DND-41 (cell line): ENCODE measurements around the gene CYTH4.

Source experiments
- ATAC-seq: fragments of 200-7000 bp; cut with Tn5 transposase; 3 replicates; pipeline ENCODE4 v1.9.1; 2021; ENCODE audit warnings: low read depth; ENCODE audit not compliant: insufficient read depth
- DNase-seq: peaks from one replicate; pipeline ENCODE4 v3.0.0-alpha.2; 2020
- H2AFZ ChIP-seq: 2 replicates; pipeline ENCODE4 v1.6.0; 2012; ENCODE audit warnings: low read depth, low read length
- H3K27ac ChIP-seq: 2 replicates; pipeline ENCODE4 v1.5.1; 2012; ENCODE audit warnings: low read length, inconsistent platforms
- H3K27me3 ChIP-seq: fragments of 200-600 bp; sonication (generic); 2 replicates; pipeline ENCODE4 v1.6.0; 2012; ENCODE audit warnings: low read length, mild to moderate bottlenecking, inconsistent platforms; ENCODE audit not compliant: insufficient read depth, poor library complexity
- H3K36me3 ChIP-seq: 2 replicates; pipeline ENCODE4 v1.5.1; 2012; ENCODE audit warnings: low read length, inconsistent platforms; ENCODE audit not compliant: insufficient read depth
- H3K4me1 ChIP-seq: 2 replicates; pipeline ENCODE4 v1.5.1; 2012; ENCODE audit warnings: mild to moderate bottlenecking, low read length; ENCODE audit not compliant: insufficient read depth
- H3K4me2 ChIP-seq: 2 replicates; pipeline ENCODE4 v1.6.0; 2012; ENCODE audit warnings: mild to moderate bottlenecking, moderate library complexity, low read length, inconsistent platforms; ENCODE audit not compliant: insufficient read depth
- H3K4me3 ChIP-seq, 2 experiments: fragments of 200-600 bp in 1 of 2; shearing (Covaris generic) in 1 of 2; 2 replicates each; pipeline ENCODE4 v1.5.1; 2012 to 2016; ENCODE audit warnings: inconsistent platforms in 2 of 2, low read length in 2 of 2, mild to moderate bottlenecking in 2 of 2, low read depth in 1 of 2, moderate library complexity in 1 of 2
- H3K79me2 ChIP-seq: 2 replicates; pipeline ENCODE4 v1.6.0; 2012; ENCODE audit warnings: low read length, inconsistent platforms; ENCODE audit not compliant: insufficient read depth
- H3K9ac ChIP-seq: 2 replicates; pipeline ENCODE4 v1.6.0; 2012; ENCODE audit warnings: low read depth, mild to moderate bottlenecking, inconsistent platforms, low read length, moderate library complexity
- H3K9me3 ChIP-seq: 2 replicates; pipeline ENCODE4 v1.5.1; 2012; ENCODE audit warnings: low read length, moderate library complexity, mild to moderate bottlenecking, inconsistent platforms; ENCODE audit not compliant: insufficient read depth, severe bottlenecking
- H4K20me1 ChIP-seq: 2 replicates; pipeline ENCODE4 v1.6.0; 2012; ENCODE audit warnings: low read length; ENCODE audit not compliant: insufficient read depth
- EZH2 ChIP-seq: IDR thresholded peaks from 3 replicates; pipeline ENCODE4 v1.6.1; 2012; ENCODE audit warnings: borderline replicate concordance, low read depth, mild to moderate bottlenecking, moderate library complexity, low read length, inconsistent platforms; ENCODE audit not compliant: severe bottlenecking
- TF ChIP-seq, protein P1 (sequence below): IDR thresholded peaks from 2 replicates; pipeline ENCODE4 v1.5.1; 2012; ENCODE audit warnings: borderline replicate concordance, low read length, moderate library complexity, mild to moderate bottlenecking; ENCODE audit not compliant: poor library complexity, severe bottlenecking; ENCODE audit errors: extremely low read depth

CYTH4 gene

GRCh38 chr22:37343348-37343747 is 61.0 kb downstream of the CYTH4 start:
- H3K9me3 ChIP-seq: no peaks in the 10 kb centered on the region
- no peak for DNase-seq
- no peak for ATAC-seq
- H3K4me1 ChIP-seq: no peaks in the 10 kb centered on the region
- H3K4me2 ChIP-seq: no peak overlapping the region
- H3K27me3 ChIP-seq: no peaks in the 10 kb centered on the region
- H3K36me3 ChIP-seq: no peaks in the 10 kb centered on the region
- no peak overlapping the region for H3K27ac ChIP-seq
- H4K20me1 ChIP-seq: no peaks in the 10 kb centered on the region
- H3K79me2 ChIP-seq: no peaks in the 10 kb centered on the region
- no peak overlapping the region for H2AFZ ChIP-seq
- H3K9ac ChIP-seq: no peak overlapping the region
- TF ChIP-seq, protein P1, sequence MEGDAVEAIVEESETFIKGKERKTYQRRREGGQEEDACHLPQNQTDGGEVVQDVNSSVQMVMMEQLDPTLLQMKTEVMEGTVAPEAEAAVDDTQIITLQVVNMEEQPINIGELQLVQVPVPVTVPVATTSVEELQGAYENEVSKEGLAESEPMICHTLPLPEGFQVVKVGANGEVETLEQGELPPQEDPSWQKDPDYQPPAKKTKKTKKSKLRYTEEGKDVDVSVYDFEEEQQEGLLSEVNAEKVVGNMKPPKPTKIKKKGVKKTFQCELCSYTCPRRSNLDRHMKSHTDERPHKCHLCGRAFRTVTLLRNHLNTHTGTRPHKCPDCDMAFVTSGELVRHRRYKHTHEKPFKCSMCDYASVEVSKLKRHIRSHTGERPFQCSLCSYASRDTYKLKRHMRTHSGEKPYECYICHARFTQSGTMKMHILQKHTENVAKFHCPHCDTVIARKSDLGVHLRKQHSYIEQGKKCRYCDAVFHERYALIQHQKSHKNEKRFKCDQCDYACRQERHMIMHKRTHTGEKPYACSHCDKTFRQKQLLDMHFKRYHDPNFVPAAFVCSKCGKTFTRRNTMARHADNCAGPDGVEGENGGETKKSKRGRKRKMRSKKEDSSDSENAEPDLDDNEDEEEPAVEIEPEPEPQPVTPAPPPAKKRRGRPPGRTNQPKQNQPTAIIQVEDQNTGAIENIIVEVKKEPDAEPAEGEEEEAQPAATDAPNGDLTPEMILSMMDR: no peak
- no peak for TF ChIP-seq EZH2
- no peak overlapping the region for H3K4me3 ChIP-seq

GRCh38 chr22:37343863-37344734 is 61.8 kb downstream of the CYTH4 start:
- Histone ChIP-seq H3K4me2 (no peak overlapping the region), H3K27me3 (no peaks in the 10 kb centered on the region), H3K79me2 (no peaks in the 10 kb centered on the region), H3K36me3 (no peaks in the 10 kb centered on the region), H3K9ac (no peak overlapping the region), H3K4me3 (no peak overlapping the region), H3K27ac (no peak overlapping the region), H2AFZ (no peak overlapping the region), H3K4me1 (no peaks in the 10 kb centered on the region), H3K9me3 (no peaks in the 10 kb centered on the region), H4K20me1 (no peaks in the 10 kb centered on the region)
- no peak for TF ChIP-seq EZH2
- TF ChIP-seq, protein P1: no peak
- ATAC-seq (no peak), DNase-seq (no peak)

DNA sequence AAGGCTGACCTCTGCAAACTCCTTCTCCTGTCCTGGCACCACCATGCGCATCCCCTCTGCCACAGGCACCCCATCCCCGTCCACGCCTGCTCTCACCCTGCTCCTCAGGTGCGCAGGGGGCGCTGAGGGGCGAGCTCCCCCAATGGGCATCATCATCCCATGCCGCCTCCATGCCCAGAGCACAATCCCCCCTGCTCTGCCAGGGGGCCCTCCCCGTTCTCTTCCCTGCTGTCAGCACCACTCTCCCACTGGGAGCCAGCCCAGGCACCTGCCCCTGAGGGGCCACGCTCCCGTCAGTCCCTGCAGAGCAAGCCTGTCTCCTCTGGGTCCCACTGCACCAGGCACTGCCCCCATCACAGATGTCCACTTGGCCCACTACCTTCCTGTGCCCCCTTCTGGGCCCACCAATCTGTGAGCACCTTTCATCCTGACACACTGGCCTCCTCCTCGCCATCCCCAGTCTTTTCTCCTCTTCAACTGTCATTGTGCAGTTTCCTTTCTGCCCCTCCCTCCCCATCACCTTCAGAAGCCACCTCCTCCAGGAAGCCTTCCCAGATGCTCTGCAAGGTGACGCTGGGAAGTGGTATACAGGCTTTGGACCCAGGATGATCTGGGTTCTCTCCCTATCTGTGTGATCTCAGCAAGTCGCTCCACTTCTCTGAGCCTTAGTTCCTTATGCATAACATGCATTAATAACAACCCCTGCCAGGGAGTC is 62.6 kb downstream of the CYTH4 start:
- no peak overlapping the region for H3K4me2 ChIP-seq
- no peaks in the 10 kb centered on the region for H3K36me3 ChIP-seq
- H2AFZ ChIP-seq: no peak overlapping the region
- no peaks in the 10 kb centered on the region for H3K79me2 ChIP-seq
- no peaks in the 10 kb centered on the region for H3K9me3 ChIP-seq
- no peaks in the 10 kb centered on the region for H4K20me1 ChIP-seq
- no peak overlapping the region for H3K9ac ChIP-seq
- no peak overlapping the region for H3K4me3 ChIP-seq
- H3K27me3 ChIP-seq: no peaks in the 10 kb centered on the region
- H3K4me1 ChIP-seq: no peaks in the 10 kb centered on the region
- no peak overlapping the region for H3K27ac ChIP-seq
- ATAC-seq: no peak
- DNase-seq: no peak
- no peak for TF ChIP-seq EZH2
- TF ChIP-seq, protein P1: no peak
